Measurements from ENCODE around the gene IFNLR1. TPM values are rescaled to one million over a fixed set of nuclear protein-coding genes. Genes with fewer than 3 reads are reported as not detected.
A peak's percentile ranks its signal among the peaks of the same experiment; 100 is the strongest.

Gene IFNLR1
- total RNA-seq, 1 donor from 2014 or later = 7.1 TPM

DNA sequence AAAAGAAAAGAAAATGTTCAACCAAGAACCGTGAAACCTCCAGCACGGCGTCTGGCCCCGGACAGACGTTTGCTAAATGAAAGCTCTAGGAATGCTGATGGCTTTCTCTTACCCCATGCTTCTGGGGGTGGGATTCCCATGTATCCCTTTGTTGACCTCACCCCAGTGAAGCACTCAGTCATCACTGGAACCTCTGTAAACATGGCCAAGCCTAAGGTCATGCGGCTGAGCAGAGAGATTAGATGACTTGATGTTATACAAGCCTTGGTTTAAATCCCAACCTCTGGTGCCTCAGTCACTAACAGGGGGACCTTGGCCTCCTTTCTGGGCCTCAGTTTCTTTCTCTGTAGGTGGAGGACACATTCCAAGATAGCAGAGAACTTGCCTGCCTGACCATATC is 72.3 kb downstream of the IFNLR1 start:
- Mint-ChIP-seq H3K4me3 (no peak overlapping the region), H3K27ac (no peak overlapping the region), H3K4me1 (ENCODE audit: unreplicated experiment) (peaks cover 24% of the 10 kb centered on the region), H3K36me3 (no peaks in the 10 kb centered on the region), H3K9me3 (no peaks in the 10 kb centered on the region), H3K27me3 (peaks cover 9% of the 10 kb centered on the region)
- no peak for DNase-seq (ENCODE audit: extremely low spot score, unreplicated experiment)
- TF ChIP-seq, protein P1, sequence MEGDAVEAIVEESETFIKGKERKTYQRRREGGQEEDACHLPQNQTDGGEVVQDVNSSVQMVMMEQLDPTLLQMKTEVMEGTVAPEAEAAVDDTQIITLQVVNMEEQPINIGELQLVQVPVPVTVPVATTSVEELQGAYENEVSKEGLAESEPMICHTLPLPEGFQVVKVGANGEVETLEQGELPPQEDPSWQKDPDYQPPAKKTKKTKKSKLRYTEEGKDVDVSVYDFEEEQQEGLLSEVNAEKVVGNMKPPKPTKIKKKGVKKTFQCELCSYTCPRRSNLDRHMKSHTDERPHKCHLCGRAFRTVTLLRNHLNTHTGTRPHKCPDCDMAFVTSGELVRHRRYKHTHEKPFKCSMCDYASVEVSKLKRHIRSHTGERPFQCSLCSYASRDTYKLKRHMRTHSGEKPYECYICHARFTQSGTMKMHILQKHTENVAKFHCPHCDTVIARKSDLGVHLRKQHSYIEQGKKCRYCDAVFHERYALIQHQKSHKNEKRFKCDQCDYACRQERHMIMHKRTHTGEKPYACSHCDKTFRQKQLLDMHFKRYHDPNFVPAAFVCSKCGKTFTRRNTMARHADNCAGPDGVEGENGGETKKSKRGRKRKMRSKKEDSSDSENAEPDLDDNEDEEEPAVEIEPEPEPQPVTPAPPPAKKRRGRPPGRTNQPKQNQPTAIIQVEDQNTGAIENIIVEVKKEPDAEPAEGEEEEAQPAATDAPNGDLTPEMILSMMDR (conservative IDR thresholded peaks at IDR 0.05) = no peak

DNA sequence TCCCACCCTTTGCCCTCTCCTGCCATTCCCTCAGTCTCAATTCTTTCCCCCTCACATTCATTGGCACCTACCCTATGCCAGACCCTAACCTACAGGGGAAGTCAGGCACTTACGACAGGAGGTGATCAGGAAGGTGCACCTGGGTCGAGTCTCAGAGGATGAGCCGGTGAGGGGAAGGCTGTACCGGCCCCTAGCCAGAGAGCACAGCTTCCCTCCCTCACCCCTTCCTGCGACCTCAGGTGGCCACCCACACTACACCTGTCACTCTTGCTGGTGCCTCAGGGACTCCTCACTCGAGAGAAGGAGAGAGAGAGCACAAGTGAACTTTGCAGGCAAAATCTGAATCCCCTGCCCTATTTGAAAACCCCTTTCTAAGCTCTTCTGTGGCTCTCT is 73.5 kb downstream of the IFNLR1 start:
- Mint-ChIP-seq H3K36me3 (no peaks in the 10 kb centered on the region), H3K9me3 (no peaks in the 10 kb centered on the region), H3K27me3 (peaks cover 9% of the 10 kb centered on the region), H3K4me1 (ENCODE audit: unreplicated experiment) (peaks cover 22% of the 10 kb centered on the region), H3K27ac (no peak overlapping the region), H3K4me3 (no peak overlapping the region)
- TF ChIP-seq, protein P1 (conservative IDR thresholded peaks at IDR 0.05) = no peak
- no peak for DNase-seq (ENCODE audit: extremely low spot score, unreplicated experiment)

DNA sequence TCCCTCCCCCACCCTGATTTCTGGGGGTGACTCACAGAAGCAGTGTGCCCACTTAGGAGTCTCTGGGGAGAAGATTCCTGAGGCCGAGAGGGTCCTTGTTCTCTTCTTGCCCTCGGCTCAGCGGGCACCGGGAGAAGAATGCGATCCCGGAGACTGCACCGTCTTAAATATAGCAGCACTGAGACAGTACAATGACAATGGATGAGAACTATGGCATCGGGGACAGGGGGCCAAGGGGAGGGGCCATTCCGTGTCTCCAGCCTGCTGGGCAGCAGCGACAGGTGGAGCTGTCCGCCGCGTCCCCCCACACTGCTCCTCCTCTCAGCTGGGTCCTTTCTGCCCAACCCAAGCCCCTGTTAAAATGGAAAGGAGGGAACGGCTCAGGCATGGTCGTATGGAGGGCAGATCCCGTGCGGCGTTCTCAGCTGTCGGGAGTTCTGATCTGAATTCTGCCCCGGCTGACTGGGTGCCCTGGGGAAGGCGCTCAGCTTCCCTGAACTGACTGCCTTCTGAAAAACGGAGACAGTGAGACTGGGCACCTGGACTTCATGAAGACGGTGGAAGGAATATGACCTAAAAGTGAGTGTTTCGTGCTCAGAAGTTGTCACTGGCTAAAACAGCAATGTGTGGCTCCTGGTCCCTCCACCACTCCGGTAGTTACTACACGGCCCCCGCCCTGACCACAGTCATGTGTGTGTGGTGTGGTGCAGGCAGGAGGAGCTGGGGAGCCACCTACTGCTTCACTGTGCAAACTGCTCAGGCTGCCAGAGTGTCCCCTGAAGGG is 74.9 kb downstream of the IFNLR1 start, which contains the start of gene MYOM3:
Gene MYOM3, minus strand, starts transcription at position 140 of the 784 bp plus-strand sequence. CDS start 3,499 bp downstream, outside the sequence.
- Mint-ChIP-seq H3K4me1 (ENCODE audit: unreplicated experiment) (peaks cover 23% of the 10 kb centered on the region), H3K27me3 (peaks cover 6% of the 10 kb centered on the region), H3K9me3 (no peaks in the 10 kb centered on the region), H3K36me3 (no peaks in the 10 kb centered on the region), H3K27ac (no peak within 1 kb of the TSS), H3K4me3 (no peak within 1 kb of the TSS)
- TF ChIP-seq, protein P1 (conservative IDR thresholded peaks at IDR 0.05) = peak; percentile 40
- DNase-seq (ENCODE audit: extremely low spot score, unreplicated experiment) = no peak

DNA sequence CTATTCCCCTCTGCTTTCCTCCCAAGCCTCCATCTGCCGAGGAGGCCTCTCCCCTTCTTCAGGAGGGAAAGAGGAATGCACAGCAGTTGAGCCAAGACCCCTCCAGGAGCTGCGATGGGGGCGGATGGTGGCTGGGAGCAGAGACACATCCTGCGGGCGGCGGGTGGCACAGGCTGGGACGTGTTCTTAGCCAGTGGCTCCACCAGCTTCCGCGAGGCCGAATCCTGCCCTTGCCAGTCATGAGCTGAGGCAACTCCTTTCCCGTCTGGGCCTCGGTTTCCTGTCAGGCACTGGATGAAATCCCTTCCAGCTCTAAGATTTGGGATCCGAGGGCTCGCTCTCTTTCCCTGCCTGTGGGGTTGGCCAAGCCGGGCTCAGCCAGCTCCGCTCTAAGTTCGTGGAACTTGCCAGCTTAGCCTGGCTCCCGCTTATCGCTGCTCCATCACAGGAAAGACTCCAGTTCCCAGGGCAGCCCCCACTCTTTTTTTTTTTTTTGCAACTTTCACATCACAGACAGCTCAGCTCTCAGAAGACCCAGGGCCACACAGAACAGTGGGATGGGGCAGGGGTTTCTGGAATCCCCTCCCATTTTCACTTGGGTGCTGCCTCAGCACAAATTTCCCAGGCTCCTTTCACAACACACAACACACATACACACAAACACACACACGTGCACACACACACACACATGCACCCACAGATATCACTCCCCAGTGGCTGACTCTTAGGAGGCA is 75.7 kb downstream of the IFNLR1 start:
- Mint-ChIP-seq H3K36me3 (no peaks in the 10 kb centered on the region), H3K27ac (no peak overlapping the region), H3K4me1 (ENCODE audit: unreplicated experiment) (peaks cover 26% of the 10 kb centered on the region), H3K4me3 (no peak overlapping the region), H3K27me3 (peaks cover 6% of the 10 kb centered on the region), H3K9me3 (no peaks in the 10 kb centered on the region)
- DNase-seq (ENCODE audit: extremely low spot score, unreplicated experiment) = no peak
- TF ChIP-seq, protein P1 (conservative IDR thresholded peaks at IDR 0.05) = no peak

DNA sequence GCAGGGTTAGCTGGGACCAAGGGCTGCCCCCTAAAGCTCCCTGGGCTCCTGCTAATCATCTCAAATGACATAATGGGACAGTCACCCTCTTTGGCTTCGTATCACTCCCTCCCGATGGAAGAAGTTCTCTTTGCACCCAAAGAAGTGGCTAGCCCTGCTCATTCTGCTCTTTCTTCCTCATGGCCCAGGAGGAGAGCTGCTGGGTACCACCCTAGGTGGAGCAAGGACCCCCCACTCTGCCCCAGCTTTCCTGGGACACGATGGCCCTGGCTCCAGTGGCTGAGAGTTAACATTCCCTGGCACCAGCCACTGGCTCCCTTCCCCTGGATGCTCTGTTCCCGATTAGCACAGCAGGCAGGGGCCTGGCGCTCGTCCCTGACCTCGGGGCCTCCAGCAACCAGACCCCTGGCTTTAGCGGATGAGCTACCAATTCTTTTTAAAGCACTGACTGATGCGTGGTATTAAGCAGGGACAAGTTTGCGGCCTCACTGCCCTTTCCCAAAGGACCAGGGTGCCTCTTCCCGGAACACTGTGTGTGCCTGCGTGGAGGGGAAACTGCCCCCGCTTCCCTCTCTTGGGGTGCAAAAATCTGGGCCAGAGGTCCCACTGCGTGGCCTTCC is 76.3 kb downstream of the IFNLR1 start:
- Mint-ChIP-seq H3K27me3 (peaks cover 3% of the 10 kb centered on the region), H3K27ac (no peak overlapping the region), H3K4me1 (ENCODE audit: unreplicated experiment) (peaks cover 22% of the 10 kb centered on the region), H3K4me3 (no peak overlapping the region), H3K9me3 (no peaks in the 10 kb centered on the region), H3K36me3 (no peaks in the 10 kb centered on the region)
- no peak for DNase-seq (ENCODE audit: extremely low spot score, unreplicated experiment)
- TF ChIP-seq, protein P1 (conservative IDR thresholded peaks at IDR 0.05) = no peak

Measured in type B pancreatic cell (in vitro differentiated cells).